Adipocyte (in vitro differentiated cells): ENCODE results near the gene RPL9.
"Not testable (repeated sequence)": the region's sequence is repeated elsewhere in the genome, so short reads cannot be mapped to it uniquely, and the experiment has no call there.

Experiments
- DNase-seq: peaks from one replicate; pipeline ENCODE4 v3.0.0-alpha.2; 2015; ENCODE audit warnings: low read depth
- H3K27me3 ChIP-seq: replicated peaks from 2 replicates; pipeline ENCODE4 v1.7.0; 2013; ENCODE audit warnings: mild to moderate bottlenecking, low read length, moderate library complexity; ENCODE audit not compliant: control insufficient read depth, insufficient read depth
- H3K36me3 ChIP-seq: 2 replicates; pipeline ENCODE4 v1.7.0; 2013; ENCODE audit warnings: low read length, mild to moderate bottlenecking, moderate library complexity; ENCODE audit not compliant: control insufficient read depth, insufficient read depth, severe bottlenecking
- H3K4me1 ChIP-seq: 2 replicates; pipeline ENCODE4 v1.7.0; 2013; ENCODE audit warnings: mild to moderate bottlenecking, low read length, moderate library complexity; ENCODE audit not compliant: control insufficient read depth, insufficient read depth
- H3K4me3 ChIP-seq: 2 replicates; pipeline ENCODE4 v1.7.0; 2013; ENCODE audit warnings: mild to moderate bottlenecking, low read length, moderate library complexity
- H3K9ac ChIP-seq: 2 replicates; pipeline ENCODE4 v1.7.0; 2013; ENCODE audit warnings: mild to moderate bottlenecking, low read length, moderate library complexity
- H3K9me3 ChIP-seq: 2 replicates; pipeline ENCODE4 v1.7.0; 2013; ENCODE audit warnings: mild to moderate bottlenecking, low read length, moderate library complexity; ENCODE audit not compliant: control insufficient read depth

Gene RPL9

GRCh38 chr4:39458505-39459300 lies at the start of gene RPL9, which contains the start of gene LIAS:
Gene RPL9, minus strand, starts transcription at chr4:39458922. Its CDS starts 483 bp downstream, at chr4:39458439.
Gene LIAS, plus strand, starts transcription at chr4:39459056. Its CDS starts 62 bp downstream, at chr4:39459118.
- no peaks in the 10 kb centered on the region for H3K9me3 ChIP-seq

GRCh38 chr4:39505581-39505980 lies 46.9 kb upstream of the RPL9 start:
- H3K36me3 ChIP-seq = peaks cover 87% of the 10 kb centered on the region

More at GRCh38 chr4:39458505-39459300, at the start of gene RPL9, which contains the start of gene LIAS:
- Histone ChIP-seq H3K27me3 (no peaks in the 10 kb centered on the region), H3K36me3 (peaks cover 51% of the 10 kb centered on the region), H3K4me3 (peak within 1 kb of the TSS; percentile 100), H3K4me1 (peaks cover 27% of the 10 kb centered on the region), H3K9ac (peak within 1 kb of the TSS; percentile 98)
- DNase-seq = peak; percentile 99

GRCh38 chr4:39504538-39504937 lies 45.8 kb upstream of the RPL9 start:
- no peak for DNase-seq
- Histone ChIP-seq H3K27me3 (no peaks in the 10 kb centered on the region), H3K9ac (peak overlapping the region; percentile 11), H3K4me3 (no peak overlapping the region), H3K9me3 (no peaks in the 10 kb centered on the region), H3K36me3 (peaks cover 87% of the 10 kb centered on the region), H3K4me1 (peaks cover 53% of the 10 kb centered on the region)

More at GRCh38 chr4:39505581-39505980, 46.9 kb upstream of the RPL9 start:
- Histone ChIP-seq H3K9ac (peak overlapping the region; percentile 65), H3K4me1 (peaks cover 55% of the 10 kb centered on the region), H3K27me3 (no peaks in the 10 kb centered on the region), H3K4me3 (no peak overlapping the region), H3K9me3 (no peaks in the 10 kb centered on the region)
- DNase-seq = no peak

GRCh38 chr4:39502664-39503035 lies 43.9 kb upstream of the RPL9 start:
- peaks cover 84% of the 10 kb centered on the region for H3K36me3 ChIP-seq

GRCh38 chr4:39502019-39502663 lies 43.4 kb upstream of the RPL9 start:
- no peaks in the 10 kb centered on the region for H3K9me3 ChIP-seq
- peaks cover 59% of the 10 kb centered on the region for H3K4me1 ChIP-seq
- peak overlapping the region; percentile 58 for H3K4me3 ChIP-seq
- peaks cover 79% of the 10 kb centered on the region for H3K36me3 ChIP-seq
- DNase-seq = peak; percentile 85
- no peaks in the 10 kb centered on the region for H3K27me3 ChIP-seq
- H3K9ac ChIP-seq = peak overlapping the region; percentile 88

More at GRCh38 chr4:39502664-39503035, 43.9 kb upstream of the RPL9 start:
- H3K4me1 ChIP-seq = peaks cover 61% of the 10 kb centered on the region
- H3K27me3 ChIP-seq, H3K9me3 ChIP-seq: not testable (repeated sequence)
- H3K9ac ChIP-seq = peak overlapping the region; percentile 88
- DNase-seq = peak; percentile 31
- H3K4me3 ChIP-seq = peak overlapping the region; percentile 36

GRCh38 chr4:39498727-39499020 lies 40.0 kb upstream of the RPL9 start:
- no peak overlapping the region for H3K4me3 ChIP-seq
- no peak for DNase-seq
- H3K36me3 ChIP-seq = peaks cover 44% of the 10 kb centered on the region
- no peaks in the 10 kb centered on the region for H3K27me3 ChIP-seq
- H3K4me1 ChIP-seq = peaks cover 57% of the 10 kb centered on the region
- H3K9me3 ChIP-seq = no peaks in the 10 kb centered on the region
- H3K9ac ChIP-seq = peak overlapping the region; percentile 30

- Histone ChIP-seq H3K9ac (peak overlapping the region; percentile 30), H3K27me3 (no peaks in the 10 kb centered on the region), H3K36me3 (peaks cover 39% of the 10 kb centered on the region), H3K9me3 (no peaks in the 10 kb centered on the region), H3K4me3 (no peak overlapping the region), H3K4me1 (peaks cover 52% of the 10 kb centered on the region)
- DNase-seq = peak; percentile 42
Measured at GRCh38 chr4:39497909-39498726, 39.4 kb upstream of the RPL9 start.

- peak; percentile 15 for DNase-seq
- Histone ChIP-seq H3K9me3 (no peaks in the 10 kb centered on the region), H3K4me3 (no peak overlapping the region), H3K9ac (peak overlapping the region; percentile 26), H3K36me3 (peaks cover 27% of the 10 kb centered on the region), H3K27me3 (no peaks in the 10 kb centered on the region), H3K4me1 (peaks cover 38% of the 10 kb centered on the region)
Measured at GRCh38 chr4:39495446-39496213, 36.9 kb upstream of the RPL9 start.

GRCh38 chr4:39494354-39494753 lies 35.6 kb upstream of the RPL9 start:
- peaks cover 38% of the 10 kb centered on the region for H3K4me1 ChIP-seq
- H3K9me3 ChIP-seq = no peaks in the 10 kb centered on the region
- no peak for DNase-seq
- no peaks in the 10 kb centered on the region for H3K27me3 ChIP-seq
- peaks cover 14% of the 10 kb centered on the region for H3K36me3 ChIP-seq
- H3K9ac ChIP-seq = no peak overlapping the region
- no peak overlapping the region for H3K4me3 ChIP-seq

GRCh38 chr4:39490322-39490721 lies 31.6 kb upstream of the RPL9 start:
- Histone ChIP-seq H3K9ac (no peak overlapping the region), H3K27me3 (no peaks in the 10 kb centered on the region), H3K9me3 (no peaks in the 10 kb centered on the region), H3K4me1 (peaks cover 16% of the 10 kb centered on the region), H3K36me3 (no peaks in the 10 kb centered on the region), H3K4me3 (no peak overlapping the region)
- DNase-seq = no peak
